NCI-H1930 (cell line): Measurements from ENCODE around the gene FAM229A.
A peak's percentile ranks its signal among the peaks of the same experiment; 100 is the strongest.
"Not testable (repeated sequence)": the region's sequence is repeated elsewhere in the genome, so short reads cannot be mapped to it uniquely, and the experiment has no call there.

Experiments used
- DNase-seq, 2 experiments: peaks; one replicate each; lab custom pipeline; 2025; lab: John Stamatoyannopoulos, UW

Gene FAM229A

GRCh38 chr1:32376199-32376598, 13.9 kb upstream of the FAM229A start:
- no peak for DNase-seq

- DNase-seq, result no peak
These were observed 11.8 kb upstream of the FAM229A start for GRCh38 chr1:32373996-32374592.

- DNase-seq, result no peak
These were observed 10.0 kb upstream of the FAM229A start for GRCh38 chr1:32372149-32372756.

GRCh38 chr1:32367912-32368635, 5.8 kb upstream of the FAM229A start:
- DNase-seq, result no peak

GRCh38 chr1:32365445-32365844, 3.2 kb upstream of the FAM229A start:
- no peak for DNase-seq

GRCh38 chr1:32364836-32365235, 2.6 kb upstream of the FAM229A start:
- DNase-seq, result no peak

- no peak for DNase-seq
These were observed 1.4 kb upstream of the FAM229A start for GRCh38 chr1:32363713-32364112.

- peak; percentile 36 to 73 for DNase-seq
These were observed 411 bp downstream of the FAM229A start for GRCh38 chr1:32361674-32362473.

- DNase-seq, result no peak
These were observed 994 bp downstream of the FAM229A start for GRCh38 chr1:32361308-32361673.

- no peak for DNase-seq
These were observed 3.9 kb downstream of the FAM229A start for GRCh38 chr1:32358435-32358834.

- no peak for DNase-seq
These were observed 4.7 kb downstream of the FAM229A start for GRCh38 chr1:32357614-32358013.

- DNase-seq, result no peak
These were observed 5.8 kb downstream of the FAM229A start for GRCh38 chr1:32356478-32356877.

GRCh38 chr1:32355778-32356177, 6.5 kb downstream of the FAM229A start:
- DNase-seq, result not testable (repeated sequence)

GRCh38 chr1:32353886-32354570, 8.3 kb downstream of the FAM229A start:
- no peak for DNase-seq

GRCh38 chr1:32353431-32353830, 8.9 kb downstream of the FAM229A start:
- no peak for DNase-seq

GRCh38 chr1:32352831-32353383, 9.4 kb downstream of the FAM229A start:
- no peak for DNase-seq

- no peak for DNase-seq
These were observed 10.0 kb downstream of the FAM229A start for GRCh38 chr1:32352239-32352745.

GRCh38 chr1:32351399-32352238, 10.7 kb downstream of the FAM229A start:
- DNase-seq, result peak; percentile 92 to 93

- peak; percentile 81 to 92 for DNase-seq
These were observed 11.4 kb downstream of the FAM229A start for GRCh38 chr1:32350785-32351398.

- DNase-seq, result no peak
These were observed 13.0 kb downstream of the FAM229A start for GRCh38 chr1:32349211-32349708.
